ENCODE data around the gene CREB3. TPM values are rescaled to one million over a fixed set of nuclear protein-coding genes. Genes with fewer than 3 reads are reported as not detected.

CREB3 gene
- polyA plus RNA-seq, 3 donors, result 17.4 to 38.7 (median 32.2) TPM

DNA sequence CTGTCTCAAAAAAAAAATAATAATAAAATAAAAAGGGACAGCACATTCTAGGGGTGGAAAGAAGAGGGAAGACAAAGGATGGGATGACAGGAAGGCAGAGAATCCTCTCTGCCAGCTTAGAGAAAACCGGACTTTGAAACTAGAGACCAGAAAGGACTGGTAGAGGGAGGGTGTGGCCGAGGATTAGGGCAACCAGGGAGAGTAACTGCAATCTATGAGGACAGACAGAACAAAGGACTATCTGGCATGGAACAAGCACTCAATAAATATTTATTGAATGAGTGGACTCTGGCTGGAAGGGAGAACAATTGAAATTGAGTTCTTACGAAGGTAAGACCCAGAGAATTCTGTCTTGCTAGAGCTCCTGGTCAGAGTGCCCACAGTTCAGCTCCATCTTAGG is 14.1 kb downstream of the CREB3 start:
- Histone ChIP-seq H4K20me1 (ENCODE audit: insufficient read depth, low read length) (peaks cover 70% of the 10 kb centered on the region), H3K36me3 (replicated peaks in 1 of 2; ENCODE audit: control insufficient read depth in 1 of 2, insufficient read depth in 2 of 2, low read length in 2 of 2) (peaks cover 32 to 43% of the 10 kb centered on the region in 2 donors), H2AFZ (ENCODE audit: insufficient read depth, low read depth, low read length, poor library complexity, severe bottlenecking) (no peak overlapping the region), H3K4me3 (replicated peaks in 1 of 3; ENCODE audit: low read depth in 2 of 3, low read length in 3 of 3) (peak overlapping the region in 1 of 3 experiments; percentile 90), H3K9me3 (replicated peaks in 1 of 2; ENCODE audit: control insufficient read depth in 1 of 2, insufficient read depth in 1 of 2, low read length in 2 of 2) (no peaks in the 10 kb centered on the region), H3K79me2 (ENCODE audit: insufficient read depth, low read length) (peaks cover 64% of the 10 kb centered on the region), H3K4me2 (replicated peaks; ENCODE audit: extremely low read depth, low read length, poor library complexity, severe bottlenecking) (peak overlapping the region; percentile 97), H3K9ac (ENCODE audit: insufficient read depth, low read length, poor library complexity, severe bottlenecking) (no peak overlapping the region), H3K27me3 (ENCODE audit: control insufficient read depth in 2 of 2, insufficient read depth in 2 of 2, low read length in 2 of 2) (no peaks in the 10 kb centered on the region), H3K4me1 (ENCODE audit: control insufficient read depth in 1 of 2, insufficient read depth in 2 of 2, low read length in 2 of 2) (peaks cover 57 to 61% of the 10 kb centered on the region in 2 donors), H3K27ac (ENCODE audit: low read depth in 1 of 2, low read length in 2 of 2) (peak overlapping the region in 1 of 2 donors; percentile 80)
- intact Hi-C loops (cut with micrococcal nuclease), result loop anchor here in 1 of 2 donors (5.0 kb wide), 1 partner anchor 139 kb away; the partner anchor contains the start of gene TESK1
- peaks cover 43 to 62% of the 10 kb centered on the region in 2 donors for H3K36me3 Mint-ChIP-seq
- peaks cover 59% of the 10 kb centered on the region for H3K4me1 Mint-ChIP-seq
- whole genome bisulfite sequencing (ENCODE audit: insufficient coverage), result 100% methylated on average over 1 of the region's 3 CpGs
- peak overlapping the region in 2 of 7 donors; percentile 50 to 76 for H3K27ac Mint-ChIP-seq
- no peaks in the 10 kb centered on the region for H3K9me3 Mint-ChIP-seq
- no peaks in the 10 kb centered on the region for H3K27me3 Mint-ChIP-seq (ENCODE audit: low read depth in 3 of 3)
- no peak for DNase-seq
- peak overlapping the region; percentile 49 to 95 for H3K4me3 Mint-ChIP-seq
- TF ChIP-seq CTCF (IDR thresholded peaks at IDR 0.05), result no peak

DNA sequence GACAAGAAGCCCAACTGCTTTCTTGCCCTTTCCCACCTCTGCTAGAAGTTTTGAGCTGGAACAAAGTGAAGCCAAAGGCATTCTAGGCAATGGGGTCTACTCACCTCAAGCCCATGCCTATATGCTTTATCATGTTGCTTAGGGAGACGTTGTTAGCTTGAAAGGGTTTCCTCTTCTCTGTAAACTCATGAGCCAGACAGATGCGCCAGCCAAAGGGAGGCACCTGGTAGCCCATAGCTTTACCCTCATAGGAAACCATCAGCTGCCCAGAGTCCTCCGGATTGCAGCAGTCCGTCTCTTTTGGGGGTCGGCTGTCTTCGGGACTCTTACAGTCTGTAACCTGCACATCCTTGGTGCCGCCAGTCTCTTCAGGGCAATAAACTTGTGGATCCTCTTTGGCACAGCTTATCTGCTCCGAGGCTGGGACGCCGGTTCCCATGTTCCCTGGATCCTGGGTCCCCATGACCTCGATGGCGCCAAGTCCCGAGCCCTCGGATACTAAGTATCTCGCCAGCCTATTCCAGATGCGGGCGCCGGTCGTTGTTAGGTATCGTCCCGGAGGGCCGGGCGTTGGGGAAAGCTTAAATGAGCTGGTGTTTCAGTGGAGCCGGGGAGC is 15.9 kb downstream of the CREB3 start:
- no peak for TF ChIP-seq CTCF (IDR thresholded peaks at IDR 0.05)
- WGBS (ENCODE audit: insufficient coverage), result under 1% methylated on average over 23 of the region's 24 CpGs
- intact Hi-C loops (cut with micrococcal nuclease), result loop anchor here (2.0 to 5.0 kb wide), 2 partner anchors 16 to 141 kb away; partner anchors contain the start of genes CREB3 (in 2 of the 2), TLN1 (in 2 of the 2) and TESK1 (in 1 of the 2)
- peaks cover 45 to 62% of the 10 kb centered on the region in 2 donors for H3K36me3 Mint-ChIP-seq
- H3K79me2 ChIP-seq (ENCODE audit: insufficient read depth, low read length), result peaks cover 52% of the 10 kb centered on the region
- H3K4me3 Mint-ChIP-seq, result peak overlapping the region; percentile 91 to 95
- peak overlapping the region; percentile 82 for H2AFZ ChIP-seq (ENCODE audit: insufficient read depth, low read depth, low read length, poor library complexity, severe bottlenecking)
- peaks cover 53 to 57% of the 10 kb centered on the region in 2 donors for H3K4me1 ChIP-seq (ENCODE audit: control insufficient read depth in 1 of 2, insufficient read depth in 2 of 2, low read length in 2 of 2)
- peak overlapping the region; percentile 86 to 95 (median 91) for H3K27ac Mint-ChIP-seq
- no peaks in the 10 kb centered on the region for H3K9me3 Mint-ChIP-seq
- peak overlapping the region; percentile 83 for H3K9ac ChIP-seq (ENCODE audit: insufficient read depth, low read length, poor library complexity, severe bottlenecking)
- DNase-seq, result no peak
- H3K27me3 Mint-ChIP-seq (ENCODE audit: low read depth in 3 of 3), result no peaks in the 10 kb centered on the region
- H4K20me1 ChIP-seq (ENCODE audit: insufficient read depth, low read length), result peaks cover 52% of the 10 kb centered on the region
- H3K36me3 ChIP-seq (replicated peaks in 1 of 2; ENCODE audit: control insufficient read depth in 1 of 2, insufficient read depth in 2 of 2, low read length in 2 of 2), result peaks cover 34 to 43% of the 10 kb centered on the region in 2 donors
- no peaks in the 10 kb centered on the region for H3K9me3 ChIP-seq (replicated peaks in 1 of 2; ENCODE audit: control insufficient read depth in 1 of 2, insufficient read depth in 1 of 2, low read length in 2 of 2)
- peak overlapping the region; percentile 97 for H3K4me2 ChIP-seq (replicated peaks; ENCODE audit: extremely low read depth, low read length, poor library complexity, severe bottlenecking)
- peak overlapping the region; percentile 59 to 80 for H3K27ac ChIP-seq (ENCODE audit: low read depth in 1 of 2, low read length in 2 of 2)
- peaks cover 56% of the 10 kb centered on the region for H3K4me1 Mint-ChIP-seq
- no peaks in the 10 kb centered on the region for H3K27me3 ChIP-seq (ENCODE audit: control insufficient read depth in 2 of 2, insufficient read depth in 2 of 2, low read length in 2 of 2)
- peak overlapping the region; percentile 86 to 90 (median 89) for H3K4me3 ChIP-seq (replicated peaks in 1 of 3; ENCODE audit: low read depth in 2 of 3, low read length in 3 of 3)
